ENCODE data around the gene CDK3. TPM values are rescaled to one million over a fixed set of nuclear protein-coding genes. Genes with fewer than 3 reads are reported as not detected.

Gene CDK3
- total and polyA plus RNA-seq, 2 donors (not counting 3 experiments of a cell fraction or from before 2014, with no cell fraction given): 8.5 to 8.7 TPM

GRCh38 chr17:76026714-76027158 is 26.1 kb downstream of the CDK3 start:
- no peak for FAIRE-seq
- Histone ChIP-seq H3K4me3 (replicated peaks in 1 of 3; ENCODE audit: insufficient read depth in 1 of 3, low read depth in 1 of 3, low read length in 3 of 3) (no peak overlapping the region), H3K27me3 (ENCODE audit: control insufficient read depth in 2 of 2, insufficient read depth in 2 of 2, low read length in 2 of 2) (no peaks in the 10 kb centered on the region), H3K4me1 (ENCODE audit: control insufficient read depth, extremely low read depth, insufficient read depth, low read length) (peaks cover 7% of the 10 kb centered on the region), H4K20me1 (replicated peaks; ENCODE audit: control insufficient read depth, extremely low read depth, insufficient read depth, low read length) (no peaks in the 10 kb centered on the region), H3K27ac (ENCODE audit: insufficient read depth, low read depth, low read length) (no peak overlapping the region), H2AFZ (ENCODE audit: low read depth, low read length) (no peak overlapping the region), H3K36me3 (ENCODE audit: control insufficient read depth in 2 of 2, extremely low read depth in 1 of 2, insufficient read depth in 2 of 2, low read length in 2 of 2) (no peaks in the 10 kb centered on the region), H3K9ac (replicated peaks; ENCODE audit: extremely low read depth, insufficient read depth, low read length) (no peak overlapping the region), H3K4me2 (ENCODE audit: insufficient read depth, low read length) (no peak overlapping the region), H3K9me1 (replicated peaks; ENCODE audit: control insufficient read depth, extremely low read depth, insufficient read depth, low read length) (no peaks in the 10 kb centered on the region), H3K79me2 (ENCODE audit: control insufficient read depth, insufficient read depth, low read length) (no peaks in the 10 kb centered on the region), H3K9me3 (replicated peaks; ENCODE audit: control insufficient read depth, insufficient read depth, low read length) (no peaks in the 10 kb centered on the region)
- TF ChIP-seq MYC (IDR thresholded peaks at IDR 0.05; ENCODE audit: low read depth, low read length): no peak
- no peak for TF ChIP-seq POLR2A (IDR thresholded peaks at IDR 0.05; ENCODE audit: low read depth, low read length)
- TF ChIP-seq JUN (IDR thresholded peaks at IDR 0.05; ENCODE audit: borderline replicate concordance, insufficient read depth, insufficient read length, low read depth): no peak
- no peak for TF ChIP-seq POLR2AphosphoS5 (IDR thresholded peaks at IDR 0.05; ENCODE audit: insufficient read depth, low read depth, low read length)
- no peak for TF ChIP-seq FOS (IDR thresholded peaks at IDR 0.05; ENCODE audit: borderline replicate concordance, insufficient read depth, low read length)
- no peak for TF ChIP-seq GATA2 (IDR thresholded peaks at IDR 0.05; ENCODE audit: insufficient read depth, insufficient read length, low read depth, low read length)
- TF ChIP-seq MAX (IDR thresholded peaks at IDR 0.05; ENCODE audit: insufficient read depth, insufficient read length): no peak
- no peak for TF ChIP-seq EZH2 (IDR thresholded peaks at IDR 0.05; ENCODE audit: borderline replicate concordance, low read depth, low read length, severe bottlenecking)
- TF ChIP-seq CTCF (IDR thresholded peaks at IDR 0.05; ENCODE audit: extremely low read depth in 1 of 2, insufficient read depth in 1 of 2, low read depth in 1 of 2, low read length in 2 of 2): no peak
- intact Hi-C loops (cut with micrococcal nuclease): loop anchor here (5.0 kb wide), 1 partner anchor 46 kb away; the partner anchor contains the start of genes GALR2 and SRP68
- dilution Hi-C loops (cut with MboI; ENCODE audit: extremely low pct_ligation_motif_present, low sequenced_read_pairs): no loop called here
- DNase-seq (ENCODE audit: low read depth, low spot score): no peak
- no TSS peak for BruUV-seq (replicated peaks)
- CTCF ChIA-PET: interaction anchor here (1.1 kb wide), 1 partner anchor 17 kb away, joined by 3 read pairs; no protein-coding TSS in a partner anchor
- POLR2A ChIA-PET: no interaction called here
